SW 1271 (cell line): ENCODE results near the gene CLIC3.
A peak's percentile ranks its signal among the peaks of the same experiment; 100 is the strongest.

ENCODE experiments used
- DNase-seq, 2 experiments: peaks; one replicate each; lab custom pipeline; 2025; lab: John Stamatoyannopoulos, UW

CLIC3 gene

DNA sequence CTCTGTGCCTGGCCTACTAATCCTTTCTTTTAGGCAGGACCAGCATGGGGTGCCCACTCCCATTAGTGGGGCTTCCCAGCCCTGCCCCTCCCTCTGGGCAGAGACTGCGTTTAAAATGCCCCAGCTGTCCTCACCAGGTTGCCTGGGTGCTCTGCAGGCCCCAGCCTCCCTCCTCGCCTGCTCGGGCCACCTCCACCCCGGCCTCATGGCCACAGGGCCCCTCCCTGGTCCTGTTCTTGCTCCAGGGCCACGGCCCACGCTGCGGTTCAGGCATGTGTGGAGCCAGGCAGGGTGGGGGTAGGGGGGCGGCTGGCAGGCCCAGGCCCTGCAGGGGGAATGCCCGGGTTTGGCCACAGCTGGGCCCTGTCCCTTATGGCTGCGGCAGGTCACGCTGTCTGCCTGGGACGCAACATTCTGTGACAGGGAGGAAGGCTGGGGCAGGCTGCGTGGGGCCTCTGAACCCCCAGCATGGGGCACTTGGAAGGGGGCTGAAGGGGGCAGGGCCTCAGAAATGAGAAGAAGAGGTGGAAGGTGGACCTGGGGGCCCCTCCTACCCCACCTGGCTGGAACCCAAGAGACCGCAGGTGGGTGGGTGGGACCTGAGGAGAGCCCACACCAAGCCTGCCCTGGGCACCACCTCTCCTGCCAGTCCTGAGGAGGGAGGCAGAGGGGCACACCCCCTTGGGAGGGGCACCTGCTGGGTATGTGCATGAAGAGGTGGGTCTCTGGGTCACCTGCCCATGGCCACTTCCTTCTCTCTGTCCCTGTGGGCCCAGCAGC is 44.6 kb downstream of the CLIC3 start, which contains the start of gene LCN12:
Gene LCN12, plus strand, starts transcription at position 733 of the 780 bp plus-strand sequence. CDS start 55 bp downstream, outside the sequence.
- DNase-seq, result no peak

DNA sequence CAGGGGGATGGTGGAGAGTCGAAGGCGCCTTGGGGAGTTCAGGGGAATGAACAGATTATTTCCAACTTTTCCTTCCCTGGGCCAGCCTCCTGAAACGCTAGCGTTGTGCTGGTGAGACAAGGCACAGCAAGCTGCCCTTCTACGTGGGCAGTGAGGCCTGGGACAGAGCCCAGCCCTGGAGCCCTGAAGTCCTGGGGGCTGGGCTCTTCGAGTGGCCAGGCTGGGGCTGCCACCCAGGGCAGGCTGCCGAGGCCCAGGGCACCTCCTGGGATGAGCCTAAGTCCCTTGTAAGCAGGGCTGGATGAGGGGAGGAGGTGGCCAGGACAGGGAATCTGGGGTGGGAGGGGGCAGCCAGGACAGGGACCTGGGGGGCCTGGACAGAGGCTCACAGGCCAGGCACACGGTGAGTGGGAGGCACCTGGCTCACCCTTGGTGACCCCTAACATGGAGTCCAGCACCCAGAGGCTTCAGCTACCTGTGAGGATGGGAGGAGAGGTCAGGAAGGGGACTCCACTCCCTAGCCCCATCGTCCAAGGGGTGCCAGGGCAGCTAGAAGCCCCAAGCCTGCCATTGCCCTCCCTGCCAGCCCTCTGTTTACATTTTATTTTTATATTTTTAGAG is 45.6 kb downstream of the CLIC3 start:
- peak in 1 of 2 experiments; percentile 23 for DNase-seq

GRCh38 chr9:136949817-136950655 is 46.3 kb downstream of the CLIC3 start:
- peak; percentile 73 to 90 for DNase-seq

GRCh38 chr9:136949239-136949816 is 47.0 kb downstream of the CLIC3 start:
- no peak for DNase-seq

- DNase-seq, result peak in 1 of 2 experiments; percentile 51
Measured at GRCh38 chr9:136947955-136948510, 48.3 kb downstream of the CLIC3 start.

DNA sequence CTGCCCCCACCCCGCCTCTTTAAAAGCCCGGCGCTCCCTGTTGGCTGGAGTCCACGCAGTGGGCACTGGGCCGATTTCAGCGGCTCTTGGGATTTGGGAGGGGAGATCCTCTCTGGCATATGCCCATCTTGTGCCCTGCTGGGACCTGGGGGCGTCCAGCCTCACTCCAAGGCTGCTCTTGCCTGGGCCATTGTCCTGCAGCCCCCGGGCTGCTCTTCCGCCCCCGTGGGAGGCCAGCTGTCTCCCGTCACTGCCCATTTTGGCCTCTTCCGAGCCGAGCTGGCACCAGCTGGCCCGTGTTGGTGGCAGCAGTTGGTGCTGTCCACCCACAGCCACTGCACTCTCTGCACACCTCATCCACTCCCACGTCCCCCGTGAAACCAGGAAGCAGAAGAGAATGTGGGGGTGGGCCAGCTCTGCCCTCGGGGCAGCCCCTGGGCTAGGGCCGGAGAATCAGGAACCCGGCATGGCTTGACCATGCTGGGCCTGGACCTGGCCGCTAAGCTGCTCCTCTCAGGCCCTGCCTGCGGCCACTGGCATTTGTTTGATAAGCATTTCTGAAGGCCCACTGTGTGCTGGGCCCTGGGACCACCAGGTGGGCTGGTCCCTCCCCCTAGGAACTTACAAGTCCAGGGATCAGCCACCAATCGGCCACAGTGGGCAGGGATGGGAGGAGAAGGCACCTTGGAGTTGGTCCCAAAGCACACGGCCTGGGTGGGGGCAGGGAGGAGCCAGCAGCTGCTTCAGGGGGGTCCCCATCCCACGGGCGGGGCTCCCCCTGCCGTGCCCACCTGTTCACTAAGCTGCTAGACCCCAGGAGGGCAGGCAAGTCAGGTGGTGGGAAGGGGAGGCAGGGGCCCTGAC is 49.1 kb downstream of the CLIC3 start:
- no peak for DNase-seq

DNA sequence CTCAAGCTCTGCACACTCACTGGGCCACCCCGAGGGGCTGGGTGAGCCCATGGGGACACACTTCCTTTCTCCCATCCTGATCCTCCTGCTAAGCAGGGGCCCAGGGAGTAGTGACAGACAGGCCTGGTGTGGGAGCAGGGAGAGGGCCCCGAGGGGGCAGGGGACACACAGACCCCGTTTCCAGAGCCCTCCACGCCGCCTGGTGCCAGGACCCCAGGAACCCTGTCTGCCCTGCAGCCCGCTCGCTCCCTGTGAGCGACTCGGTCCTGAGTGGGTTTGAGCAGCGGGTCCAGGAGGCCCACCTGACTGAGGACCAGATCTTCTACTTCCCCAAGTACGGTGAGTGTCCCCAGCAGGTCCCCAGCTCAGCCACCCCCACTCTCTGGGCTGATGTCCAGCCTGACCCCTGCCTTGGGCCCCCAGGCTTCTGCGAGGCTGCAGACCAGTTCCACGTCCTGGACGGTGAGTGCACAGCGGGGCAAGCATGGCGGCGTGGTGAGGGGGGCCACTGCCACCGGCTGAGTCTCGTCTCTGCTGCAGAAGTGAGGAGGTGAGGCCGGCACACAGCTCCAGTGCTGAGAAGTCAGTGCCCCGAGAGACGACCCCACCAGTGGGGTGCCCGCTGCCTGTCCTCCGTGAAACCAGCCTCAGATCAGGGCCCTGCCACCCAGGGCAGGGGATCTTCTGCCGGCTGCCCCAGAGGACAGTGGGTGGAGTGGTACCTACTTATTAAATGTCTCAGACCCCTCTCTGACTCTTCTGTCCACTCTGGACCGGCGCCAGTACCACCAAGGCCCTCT is 49.9 kb downstream of the CLIC3 start:
- DNase-seq, result no peak

DNA sequence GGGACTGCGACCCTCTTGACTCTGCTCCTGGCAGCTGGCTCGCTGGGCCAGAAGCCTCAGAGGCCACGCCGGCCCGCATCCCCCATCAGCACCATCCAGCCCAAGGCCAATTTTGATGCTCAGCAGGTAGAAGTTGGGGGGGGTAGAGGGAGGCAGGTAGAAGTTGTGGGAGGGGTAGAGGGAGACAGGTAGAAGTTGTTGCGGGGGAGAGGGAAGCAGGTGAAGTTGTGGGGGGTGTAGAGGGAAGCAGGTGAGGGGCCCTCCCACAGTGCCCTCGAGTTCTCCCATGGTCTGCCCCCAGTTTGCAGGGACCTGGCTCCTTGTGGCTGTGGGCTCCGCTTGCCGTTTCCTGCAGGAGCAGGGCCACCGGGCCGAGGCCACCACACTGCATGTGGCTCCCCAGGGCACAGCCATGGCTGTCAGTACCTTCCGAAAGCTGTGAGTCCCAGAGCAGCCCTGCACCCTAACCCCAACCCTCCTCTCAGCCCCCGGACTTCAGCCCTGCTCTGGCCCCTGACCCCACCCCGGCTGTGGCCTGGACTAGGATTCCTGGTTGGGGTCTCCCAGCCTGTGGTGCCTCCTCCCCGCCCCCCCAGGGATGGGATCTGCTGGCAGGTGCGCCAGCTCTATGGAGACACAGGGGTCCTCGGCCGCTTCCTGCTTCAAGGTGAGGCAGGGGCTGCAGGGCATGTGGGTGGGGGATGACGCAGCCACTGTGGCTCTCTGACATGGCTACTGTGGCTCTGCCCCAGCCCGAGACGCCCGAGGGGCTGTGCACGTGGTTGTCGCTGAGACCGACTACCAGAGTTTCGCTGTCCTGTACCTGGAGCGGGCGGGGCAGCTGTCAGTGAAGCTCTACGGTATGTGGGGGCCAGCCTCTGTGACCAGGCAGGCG is 50.8 kb downstream of the CLIC3 start:
- DNase-seq, result no peak
